Karpas-422 (cell line): ENCODE results near the gene APOBEC3H. TPM values are rescaled to one million over a fixed set of nuclear protein-coding genes. Genes with fewer than 3 reads are reported as not detected.

Experiments used
- small RNA-seq: library from RNA; depleted of rRNA; stranded (forward); fragments of <200 nt; gene quantifications from one replicate; pipeline ENCODE3, GENCODE V24; 2014
- total RNA-seq: library from RNA; depleted of rRNA; stranded (reverse); fragments of >200 nt; shearing (Covaris generic); gene quantifications from 2 replicates; pipeline ENCODE4 v1.2.3, GENCODE V29; 2014; ENCODE audit warnings: low replicate concordance; rRNA removed

The APOBEC3H gene
- total RNA-seq, 1 experiment from 2014 or later: not detected

Small RNA genes within 50 kb of the gene (small RNA-seq; reads per million reads assigned to genes)
- gene AL022318.2 (not detected), gene COX5BP7 (not detected)

Other genes starting within 250 kb of the APOBEC3H start
- gene CBX6, start 225.0 kb upstream of the APOBEC3H start, total RNA-seq: 30.5 and 46.4 TPM in 2 replicates
- gene APOBEC3A, start 139.6 kb upstream of the APOBEC3H start, total RNA-seq: not detected in 2 replicates
- gene APOBEC3B, start 114.9 kb upstream of the APOBEC3H start, total RNA-seq: not detected in 2 replicates
- gene APOBEC3C, start 83.0 kb upstream of the APOBEC3H start, total RNA-seq: 6.2 TPM in 2 replicates
- gene APOBEC3D, start 76.1 kb upstream of the APOBEC3H start, total RNA-seq: 2.1 and 4.3 TPM in 2 replicates
- 0.93 and 2.6 TPM in 2 replicates for gene APOBEC3F, start 56.4 kb upstream of the APOBEC3H start, total RNA-seq
- gene APOBEC3G, start 20.0 kb upstream of the APOBEC3H start, total RNA-seq: 6.0 and 6.5 TPM in 2 replicates
- 1.7 and 3.5 TPM in 2 replicates for gene CBX7, start 55.4 kb downstream of the APOBEC3H start, total RNA-seq
- gene PDGFB, start 147.7 kb downstream of the APOBEC3H start, total RNA-seq: 0.43 and 2.9 TPM in 2 replicates
- 1,770 and 3,552 TPM in 2 replicates for gene RPL3, start 222.4 kb downstream of the APOBEC3H start, total RNA-seq